Tibial nerve (tissue), 4 donors: ENCODE measurements around the gene NDUFA11. TPM values are rescaled to one million over a fixed set of nuclear protein-coding genes. Genes with fewer than 3 reads are reported as not detected.

ENCODE experiments used
- DNase-seq, 2 donors: peaks; one replicate each; pipeline ENCODE4 v3.0.0-alpha.2; 2019; ENCODE audit warnings: low spot score in 2 of 2
- H3K27ac ChIP-seq, 4 donors: fragments of 200-600 bp; sonication (generic) in 3 of 4; one replicate each; pipeline ENCODE4 v1.5.1; 2017 to 2019; ENCODE audit warnings: mild to moderate bottlenecking in 1 of 4
- H3K27me3 ChIP-seq, 2 donors: fragments of 200-600 bp; sonication (generic) in 1 of 2; one replicate each; pipeline versions ENCODE4 v1.5.1 to v1.6.0; 2017 to 2019
- H3K36me3 ChIP-seq, 3 donors: fragments of 200-600 bp; sonication (generic); one replicate each; pipeline ENCODE4 v1.5.1; 2018 to 2019
- H3K4me1 ChIP-seq, 4 donors: fragments of 200-600 bp; sonication (generic) in 3 of 4; one replicate each; pipeline ENCODE4 v1.5.1; 2017 to 2019
- H3K4me3 ChIP-seq, 4 donors: fragments of 200-600 bp; sonication (generic) in 3 of 4; one replicate each; pipeline ENCODE4 v1.5.1; 2017 to 2019; ENCODE audit warnings: mild to moderate bottlenecking in 1 of 4, moderate library complexity in 1 of 4
- H3K9me3 ChIP-seq, 4 donors: fragments of 200-600 bp; sonication (generic) in 3 of 4; one replicate each; pipeline ENCODE4 v1.5.1; 2017 to 2019
- CTCF ChIP-seq, 5 experiments: fragments of 200-600 bp in 3 of 5; fragments of 450-650 bp in 2 of 5; sonication (generic) in 3 of 5; IDR thresholded peaks; one replicate each; pipeline ENCODE4 v1.5.1; 2016 to 2019; ENCODE audit warnings: antibody characterized with exemption in 5 of 5, mild to moderate bottlenecking in 3 of 5, moderate library complexity in 2 of 5
- EP300 ChIP-seq, 2 donors: sonication (generic); formaldehyde crosslinking; IDR thresholded peaks; one replicate each; pipeline ENCODE4 v1.6.1; 2017; ENCODE audit warnings: antibody characterized with exemption in 2 of 2, mild to moderate bottlenecking in 1 of 2
- POLR2A ChIP-seq, 2 donors: fragments of 450-650 bp; IDR thresholded peaks; one replicate each; pipeline ENCODE4 v1.6.1; 2017; ENCODE audit warnings: antibody characterized with exemption in 2 of 2, mild to moderate bottlenecking in 2 of 2, moderate library complexity in 2 of 2
- whole genome bisulfite sequencing, 2 donors: methylation state at CpG; one replicate each; pipeline ENCODE4 v1.1.5; 2018; 5-methylcytosine and 5-hydroxymethylcytosine counted together
- total RNA-seq, 4 donors: library from RNA; depleted of rRNA; stranded (reverse); fragments of >200 nt; gene quantifications; one replicate each; pipeline ENCODE4 v1.1.0, GENCODE V29; 2016

The NDUFA11 gene
- total RNA-seq, 4 donors from 2014 or later = 184 to 350 (median 216) TPM

- peaks cover 0 to 83% (median 22%) of the 10 kb centered on the region in 3 donors for H3K36me3 ChIP-seq
- no peak for TF ChIP-seq CTCF (IDR thresholded peaks at IDR 0.05)
- TF ChIP-seq POLR2A (IDR thresholded peaks at IDR 0.05) = no peak
- no peak for TF ChIP-seq EP300 (IDR thresholded peaks at IDR 0.05)
- 73 to 84% methylated on average over 18 of the region's 18 CpGs for WGBS, 2 donors
- no peaks in the 10 kb centered on the region for H3K27me3 ChIP-seq
- H3K4me3 ChIP-seq = no peak overlapping the region
- H3K27ac ChIP-seq = peak overlapping the region in 3 of 4 donors; percentile 4 to 71 (median 17)
- H3K4me1 ChIP-seq = peaks cover 0 to 58% (median 22%) of the 10 kb centered on the region in 4 donors
- H3K9me3 ChIP-seq = no peaks in the 10 kb centered on the region
- no peak for DNase-seq
Observed at GRCh38 chr19:5932146-5932545, 28.6 kb upstream of the NDUFA11 start.

GRCh38 chr19:5931251-5931650, 27.7 kb upstream of the NDUFA11 start:
- Histone ChIP-seq H3K27me3 (no peaks in the 10 kb centered on the region), H3K27ac (peak overlapping the region in 1 of 4 donors; percentile 71), H3K36me3 (peaks cover 0 to 85% (median 22%) of the 10 kb centered on the region in 3 donors), H3K4me3 (no peak overlapping the region), H3K4me1 (peaks cover 0 to 63% (median 25%) of the 10 kb centered on the region in 4 donors), H3K9me3 (no peaks in the 10 kb centered on the region)
- TF ChIP-seq POLR2A (IDR thresholded peaks at IDR 0.05) (no peak), EP300 (IDR thresholded peaks at IDR 0.05) (no peak), CTCF (IDR thresholded peaks at IDR 0.05) (no peak)
- DNase-seq = no peak
- WGBS, 2 donors = 89 to 93% methylated on average over 10 to 11 of the region's 11 CpGs

GRCh38 chr19:5929625-5930024, 26.0 kb upstream of the NDUFA11 start:
- H3K4me1 ChIP-seq = peaks cover 0 to 61% (median 15%) of the 10 kb centered on the region in 4 donors
- H3K27me3 ChIP-seq = no peaks in the 10 kb centered on the region
- peaks cover 0 to 94% (median 25%) of the 10 kb centered on the region in 3 donors for H3K36me3 ChIP-seq
- H3K4me3 ChIP-seq = no peak overlapping the region
- H3K9me3 ChIP-seq = no peaks in the 10 kb centered on the region
- TF ChIP-seq EP300 (IDR thresholded peaks at IDR 0.05) = no peak
- WGBS, 2 donors = 79 to 89% methylated on average over 3 to 14 of the region's 14 CpGs
- no peak for DNase-seq
- H3K27ac ChIP-seq = peak overlapping the region in 1 of 4 donors; percentile 14

GRCh38 chr19:5929179-5929578, 25.6 kb upstream of the NDUFA11 start:
- peak overlapping the region in 1 of 4 donors; percentile 14 for H3K27ac ChIP-seq

GRCh38 chr19:5927441-5927821, 23.8 kb upstream of the NDUFA11 start:
- H3K27ac ChIP-seq = peak overlapping the region in 3 of 4 donors; percentile 40 to 74 (median 74)
- no peaks in the 10 kb centered on the region for H3K9me3 ChIP-seq
- WGBS, 2 donors = 75 to 80% methylated on average over 8 of the region's 8 CpGs
- peaks cover 0 to 44% (median 12%) of the 10 kb centered on the region in 4 donors for H3K4me1 ChIP-seq
- no peak for TF ChIP-seq CTCF (IDR thresholded peaks at IDR 0.05)
- TF ChIP-seq POLR2A (IDR thresholded peaks at IDR 0.05) = no peak
- TF ChIP-seq EP300 (IDR thresholded peaks at IDR 0.05) = no peak
- DNase-seq = no peak
- no peak overlapping the region for H3K4me3 ChIP-seq
- peaks cover 0 to 99% (median 42%) of the 10 kb centered on the region in 3 donors for H3K36me3 ChIP-seq
- H3K27me3 ChIP-seq = no peaks in the 10 kb centered on the region

More at GRCh38 chr19:5929179-5929578, 25.6 kb upstream of the NDUFA11 start:
- H3K9me3 ChIP-seq = no peaks in the 10 kb centered on the region
- no peak overlapping the region for H3K4me3 ChIP-seq
- no peaks in the 10 kb centered on the region for H3K27me3 ChIP-seq
- WGBS, 2 donors = 85 to 91% methylated on average over 13 of the region's 13 CpGs
- DNase-seq = no peak
- H3K4me1 ChIP-seq = peaks cover 0 to 56% (median 14%) of the 10 kb centered on the region in 4 donors
- TF ChIP-seq CTCF (IDR thresholded peaks at IDR 0.05) = no peak
- no peak for TF ChIP-seq EP300 (IDR thresholded peaks at IDR 0.05)
- TF ChIP-seq POLR2A (IDR thresholded peaks at IDR 0.05) = no peak
- peaks cover 0 to 99% (median 30%) of the 10 kb centered on the region in 3 donors for H3K36me3 ChIP-seq
